ENCODE measurements around the gene GLRB.

DNA sequence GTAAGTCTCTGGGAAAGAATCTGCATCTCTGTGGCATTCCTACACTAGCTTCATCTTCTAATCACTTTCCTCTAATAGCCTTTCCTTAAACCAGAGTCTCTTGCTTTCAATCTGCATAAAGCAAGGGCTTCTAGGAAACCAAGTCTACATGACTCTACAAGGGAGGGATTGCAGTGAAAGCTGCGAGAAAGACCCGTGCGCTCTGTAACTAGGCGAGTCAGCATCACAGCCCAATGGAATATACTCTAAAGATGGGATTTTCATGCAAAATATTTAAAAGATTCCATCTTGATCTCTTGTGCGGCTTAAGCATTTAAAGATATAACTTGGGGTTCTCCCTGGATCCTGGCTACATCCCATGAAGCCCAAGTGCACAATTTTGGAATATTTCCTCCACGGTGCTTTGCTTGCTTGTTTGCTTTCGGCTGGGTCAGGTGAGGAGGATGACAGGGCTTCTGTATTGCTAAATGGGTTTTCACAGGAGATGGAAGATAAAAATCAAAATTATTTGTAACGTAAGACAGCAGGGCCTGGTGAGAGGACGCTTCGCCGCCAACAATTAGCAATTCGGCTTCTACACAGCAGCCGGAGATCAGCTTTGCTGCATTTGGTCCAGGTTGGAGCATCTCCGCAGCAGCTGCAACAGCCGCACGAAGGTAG is 143.9 kb downstream of the GLRB start:
- TF ChIP-seq CTCF (IDR thresholded peaks at IDR 0.05) (no peak), POLR2A (IDR thresholded peaks at IDR 0.05) (no peak), POLR2AphosphoS5 (IDR thresholded peaks at IDR 0.05; ENCODE audit: insufficient read depth in 1 of 2, low read depth in 1 of 2) (no peak)
